B cell (primary cell): ENCODE results near the gene RRAS. TPM values are rescaled to one million over a fixed set of nuclear protein-coding genes. Genes with fewer than 3 reads are reported as not detected.

ENCODE experiments used
- ATAC-seq: fragments of 200-7000 bp; cut with Tn5 transposase; one replicate; pipeline ENCODE4 v1.10.0; 2021; ENCODE audit warnings: low read depth, mild to moderate bottlenecking, moderate number of reproducible peaks, moderate library complexity
- CTCF ChIA-PET: fragments of 350-600 bp; sonication (Branson Sonifier 250); formaldehyde crosslinking; loops from one replicate; lab custom pipeline; 2021; ENCODE audit warnings: antibody characterized with exemption, inconsistent platforms; lab: Charles Lee
- POLR2A ChIA-PET: fragments of 350-600 bp; sonication (Branson Sonifier 250); formaldehyde crosslinking; loops from one replicate; lab custom pipeline; 2021; ENCODE audit warnings: antibody characterized with exemption; lab: Charles Lee
- DNase-seq: peaks from one replicate; pipeline ENCODE4 v3.0.0; 2013
- H2AFZ ChIP-seq: 2 replicates; pipeline ENCODE4 v1.6.1; 2012; ENCODE audit warnings: mild to moderate bottlenecking, low read depth, low read length; ENCODE audit not compliant: insufficient read depth, poor library complexity, severe bottlenecking
- H3K27ac ChIP-seq, 2 donors: 1 replicate in 1 of 2; 2 replicates in 1 of 2; pipeline ENCODE4 v1.5.1; 2012 to 2013; ENCODE audit warnings: low read length in 2 of 2, mild to moderate bottlenecking in 2 of 2, moderate library complexity in 1 of 2
- H3K27me3 ChIP-seq, 4 experiments: fragments of 200-600 bp in 1 of 4; sonication (generic) in 1 of 4; replicated peaks in 1 of 4; 1 replicate in 2 of 4; 2 replicates in 2 of 4; pipeline versions ENCODE4 v1.6.1 to v1.7.0; 2013 to 2016; ENCODE audit warnings: low read length in 3 of 4, mild to moderate bottlenecking in 2 of 4, mixed read lengths in 1 of 4, moderate library complexity in 1 of 4; ENCODE audit not compliant: insufficient read depth in 4 of 4, control insufficient read depth in 3 of 4; ENCODE audit errors: control extremely low read depth in 1 of 4
- H3K36me3 ChIP-seq, 2 experiments: replicated peaks in 1 of 2; 1 replicate in 1 of 2; 2 replicates in 1 of 2; pipeline versions ENCODE4 v1.6.1 to v1.7.1; 2013; ENCODE audit warnings: low read length in 1 of 2; ENCODE audit not compliant: insufficient read depth in 2 of 2, control insufficient read depth in 1 of 2; ENCODE audit errors: control extremely low read depth in 1 of 2, extremely low read depth in 1 of 2
- H3K4me1 ChIP-seq, 2 donors: fragments of 200-600 bp in 1 of 2; sonication (generic) in 1 of 2; 1 replicate in 1 of 2; 2 replicates in 1 of 2; pipeline versions ENCODE4 v1.5.1 to v1.6.1; 2013 to 2017; ENCODE audit warnings: low read length in 2 of 2; ENCODE audit not compliant: control insufficient read depth in 2 of 2, insufficient read depth in 2 of 2
- H3K4me2 ChIP-seq: replicated peaks from 2 replicates; pipeline ENCODE3; 2012; ENCODE audit warnings: mild to moderate bottlenecking, low read depth, low read length; ENCODE audit not compliant: poor library complexity, severe bottlenecking
- H3K4me3 ChIP-seq, 5 experiments: fragments of 200-600 bp in 1 of 5; sonication (generic) in 1 of 5; 1 replicate in 3 of 5; 2 replicates in 2 of 5; pipeline versions ENCODE4 v1.5.1 to v1.7.0; 2011 to 2016; ENCODE audit warnings: low read length in 4 of 5, mild to moderate bottlenecking in 4 of 5, low read depth in 2 of 5, control low read depth in 1 of 5, moderate library complexity in 1 of 5; ENCODE audit not compliant: insufficient read depth in 1 of 5; ENCODE audit errors: control extremely low read depth in 1 of 5, extremely low read depth in 1 of 5
- H3K79me2 ChIP-seq: fragments of 200-600 bp; sonication (generic); one replicate; pipeline ENCODE4 v1.6.0; 2016; ENCODE audit warnings: low read length; ENCODE audit not compliant: control insufficient read depth, insufficient read depth
- H3K9ac ChIP-seq: fragments of 200-600 bp; sonication (generic); 2 replicates; pipeline ENCODE4 v1.6.1; 2017; ENCODE audit warnings: mild to moderate bottlenecking, low read length, moderate library complexity
- H3K9me3 ChIP-seq, 3 donors: one replicate each; pipeline versions ENCODE4 v1.6.1 to v1.7.1; 2013; ENCODE audit warnings: low read length in 2 of 3; ENCODE audit not compliant: control insufficient read depth in 2 of 3, insufficient read depth in 1 of 3; ENCODE audit errors: control extremely low read depth in 1 of 3
- H4K20me1 ChIP-seq: 2 replicates; pipeline ENCODE4 v1.6.0; 2012; ENCODE audit warnings: mild to moderate bottlenecking, low read length; ENCODE audit not compliant: insufficient read depth, control insufficient read depth, poor library complexity, severe bottlenecking
- H3K27ac Mint-ChIP-seq: one replicate; pipeline ENCODE4 v1.8.0; 2021; ENCODE audit warnings: mixed read lengths
- H3K27me3 Mint-ChIP-seq: one replicate; pipeline ENCODE4 v1.8.0; 2021; ENCODE audit warnings: mixed read lengths
- H3K4me1 Mint-ChIP-seq: one replicate; pipeline ENCODE4 v1.8.0; 2021; ENCODE audit warnings: mixed read lengths
- H3K4me3 Mint-ChIP-seq: one replicate; pipeline ENCODE4 v1.8.0; 2021; ENCODE audit warnings: mixed read lengths
- H3K9me3 Mint-ChIP-seq: one replicate; pipeline ENCODE4 v1.8.0; 2022; ENCODE audit warnings: mixed read lengths; ENCODE audit not compliant: insufficient read depth
- EZH2 ChIP-seq: IDR thresholded peaks from 2 replicates; pipeline ENCODE4 v1.6.1; 2012; ENCODE audit warnings: borderline replicate concordance, low read depth, mild to moderate bottlenecking, moderate library complexity, low read length; ENCODE audit not compliant: insufficient read depth, poor library complexity, severe bottlenecking
- WGBS: methylation state at CpG from one replicate; pipeline ENCODE4 v1.1.5; 2013; ENCODE audit warnings: missing lambda C conversion rate; ENCODE audit not compliant: insufficient coverage; 5-methylcytosine and 5-hydroxymethylcytosine counted together
- intact Hi-C: fragments of 100-400 bp; cut with micrococcal nuclease; formaldehyde crosslinking; loops from one replicate; pipeline ENCODE4 v1.10.0; 2022
- polyA plus RNA-seq: library from polyadenylated mRNA; depleted of rRNA; stranded (reverse); fragments of >200 nt; gene quantifications from 2 replicates; pipeline ENCODE4 v1.2.3, GENCODE V29; 2012
- total RNA-seq, 2 donors: library from RNA; stranded (reverse); fragments of 120-200 nt in 1 of 2; gene quantifications; 1 replicate in 1 of 2; 2 replicates in 1 of 2; pipeline versions ENCODE4 v1.2.3 to v1.2.4, GENCODE V29; 2013 to 2022
- TF ChIP-seq, protein P1 (sequence below): fragments of 200-600 bp; IDR thresholded peaks from one replicate; pipeline ENCODE4 v1.8.0; 2022; ENCODE audit warnings: antibody characterized with exemption, mild to moderate bottlenecking

RRAS gene
- total and polyA plus RNA-seq, 2 donors (not counting 1 experiment from before 2014, with no cell fraction given), result 5.6 to 21.0 TPM

DNA sequence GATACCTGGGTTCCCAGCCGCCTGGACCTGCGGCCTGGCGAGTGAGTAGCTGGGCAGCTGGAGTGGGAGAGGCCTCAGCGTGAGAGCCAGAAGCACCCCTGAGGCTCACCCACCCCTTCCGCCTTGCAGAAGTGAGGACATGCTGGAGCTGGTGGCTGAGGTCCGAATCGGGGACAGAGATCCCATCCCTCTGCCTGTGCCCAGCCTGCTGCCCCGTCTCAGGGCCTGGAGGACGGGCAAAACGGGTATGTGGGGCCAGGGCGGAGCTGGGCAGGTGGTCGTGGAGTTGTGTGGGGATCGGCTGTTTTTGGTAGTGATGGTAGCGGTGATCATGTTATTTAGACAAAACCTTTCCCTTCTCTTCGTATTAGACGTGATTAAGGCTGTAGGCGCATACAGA, 6.6 kb upstream of the RRAS start:
- ATAC-seq (no peak), DNase-seq (no peak)
- Histone ChIP-seq H4K20me1 (peaks cover 38% of the 10 kb centered on the region), H3K79me2 (peaks cover 58% of the 10 kb centered on the region), H3K36me3 (peaks cover 0 to 50% of the 10 kb centered on the region in 2 experiments), H3K9me3 (no peaks in the 10 kb centered on the region), H2AFZ (no peak overlapping the region), H3K4me3 (no peak overlapping the region), H3K9ac (no peak overlapping the region), H3K27ac (no peak overlapping the region), H3K27me3 (no peaks in the 10 kb centered on the region), H3K4me1 (peaks cover 12 to 24% of the 10 kb centered on the region in 2 donors), H3K4me2 (no peak overlapping the region)
- Mint-ChIP-seq H3K4me1 (peaks cover 29% of the 10 kb centered on the region), H3K9me3 (no peaks in the 10 kb centered on the region), H3K27me3 (no peaks in the 10 kb centered on the region), H3K4me3 (no peak overlapping the region), H3K27ac (no peak overlapping the region)
- ChIA-PET POLR2A (no interaction called here), CTCF (interaction anchor here (0.7 kb wide), 1 partner anchor 140 kb away, joined by 3 read pairs; no protein-coding TSS in a partner anchor)
- WGBS, result 100% methylated on average over 15 of the region's 17 CpGs
- TF ChIP-seq, protein P1, sequence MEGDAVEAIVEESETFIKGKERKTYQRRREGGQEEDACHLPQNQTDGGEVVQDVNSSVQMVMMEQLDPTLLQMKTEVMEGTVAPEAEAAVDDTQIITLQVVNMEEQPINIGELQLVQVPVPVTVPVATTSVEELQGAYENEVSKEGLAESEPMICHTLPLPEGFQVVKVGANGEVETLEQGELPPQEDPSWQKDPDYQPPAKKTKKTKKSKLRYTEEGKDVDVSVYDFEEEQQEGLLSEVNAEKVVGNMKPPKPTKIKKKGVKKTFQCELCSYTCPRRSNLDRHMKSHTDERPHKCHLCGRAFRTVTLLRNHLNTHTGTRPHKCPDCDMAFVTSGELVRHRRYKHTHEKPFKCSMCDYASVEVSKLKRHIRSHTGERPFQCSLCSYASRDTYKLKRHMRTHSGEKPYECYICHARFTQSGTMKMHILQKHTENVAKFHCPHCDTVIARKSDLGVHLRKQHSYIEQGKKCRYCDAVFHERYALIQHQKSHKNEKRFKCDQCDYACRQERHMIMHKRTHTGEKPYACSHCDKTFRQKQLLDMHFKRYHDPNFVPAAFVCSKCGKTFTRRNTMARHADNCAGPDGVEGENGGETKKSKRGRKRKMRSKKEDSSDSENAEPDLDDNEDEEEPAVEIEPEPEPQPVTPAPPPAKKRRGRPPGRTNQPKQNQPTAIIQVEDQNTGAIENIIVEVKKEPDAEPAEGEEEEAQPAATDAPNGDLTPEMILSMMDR, result no peak
- no peak for TF ChIP-seq EZH2
- intact Hi-C loops, result no loop called here

DNA sequence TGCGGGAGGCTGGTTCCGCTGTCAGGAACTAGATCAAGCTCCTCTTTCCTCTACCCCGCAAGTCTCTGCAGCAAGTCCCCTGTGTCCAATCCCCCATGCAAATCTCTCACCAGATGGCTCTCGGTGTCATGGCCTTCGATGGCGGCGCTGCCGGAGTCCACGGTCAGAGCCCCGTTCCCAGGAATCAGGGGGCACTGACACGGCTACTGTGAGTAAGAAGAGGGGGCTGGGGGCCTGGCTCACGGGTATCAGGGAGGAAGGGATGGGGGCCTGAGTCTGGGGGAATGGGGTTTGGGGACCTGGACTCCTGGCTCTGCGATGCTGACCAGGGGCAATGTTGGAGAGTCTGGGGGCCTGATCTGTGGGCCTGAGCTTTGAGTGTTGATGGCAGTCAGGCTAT, 6.1 kb upstream of the RRAS start:
- no peak for ATAC-seq
- H3K9ac ChIP-seq, result no peak overlapping the region
- H3K9me3 ChIP-seq, result no peaks in the 10 kb centered on the region
- peaks cover 0 to 47% of the 10 kb centered on the region in 2 experiments for H3K36me3 ChIP-seq
- peaks cover 38% of the 10 kb centered on the region for H4K20me1 ChIP-seq
- 95% methylated on average over 7 of the region's 13 CpGs for WGBS
- no peak for TF ChIP-seq EZH2
- TF ChIP-seq, protein P1, result no peak
- H3K4me1 ChIP-seq, result peaks cover 17 to 30% of the 10 kb centered on the region in 2 donors
- peaks cover 64% of the 10 kb centered on the region for H3K79me2 ChIP-seq
- DNase-seq, result no peak
- H3K4me1 Mint-ChIP-seq, result peaks cover 32% of the 10 kb centered on the region
- H3K27me3 Mint-ChIP-seq, result no peaks in the 10 kb centered on the region
- intact Hi-C loops, result no loop called here
- no peak overlapping the region for H3K4me2 ChIP-seq
- H3K9me3 Mint-ChIP-seq, result no peaks in the 10 kb centered on the region
- H3K4me3 Mint-ChIP-seq, result no peak overlapping the region
- no peak overlapping the region for H2AFZ ChIP-seq
- no peak overlapping the region for H3K4me3 ChIP-seq
- no peaks in the 10 kb centered on the region for H3K27me3 ChIP-seq
- ChIA-PET CTCF (interaction anchor here (0.5 to 0.7 kb wide), 2 partner anchors 139 to 195 kb away, joined by 3 to 5 read pairs; no protein-coding TSS in a partner anchor), POLR2A (no interaction called here)
- H3K27ac ChIP-seq, result no peak overlapping the region
- no peak overlapping the region for H3K27ac Mint-ChIP-seq
